GM21737 (cell line): ENCODE measurements around the gene TXNRD2.
"Not testable (repeated sequence)": the region's sequence is repeated elsewhere in the genome, so short reads cannot be mapped to it uniquely, and the experiment has no call there.

ENCODE experiments used
- ATAC-seq: cut with Tn5 transposase; IDR thresholded peaks from one replicate; pipeline ENCODE4 v1.9.1; 2021; ENCODE audit warnings: mild to moderate bottlenecking, moderate library complexity; ENCODE audit not compliant: unreplicated experiment

The TXNRD2 gene

DNA sequence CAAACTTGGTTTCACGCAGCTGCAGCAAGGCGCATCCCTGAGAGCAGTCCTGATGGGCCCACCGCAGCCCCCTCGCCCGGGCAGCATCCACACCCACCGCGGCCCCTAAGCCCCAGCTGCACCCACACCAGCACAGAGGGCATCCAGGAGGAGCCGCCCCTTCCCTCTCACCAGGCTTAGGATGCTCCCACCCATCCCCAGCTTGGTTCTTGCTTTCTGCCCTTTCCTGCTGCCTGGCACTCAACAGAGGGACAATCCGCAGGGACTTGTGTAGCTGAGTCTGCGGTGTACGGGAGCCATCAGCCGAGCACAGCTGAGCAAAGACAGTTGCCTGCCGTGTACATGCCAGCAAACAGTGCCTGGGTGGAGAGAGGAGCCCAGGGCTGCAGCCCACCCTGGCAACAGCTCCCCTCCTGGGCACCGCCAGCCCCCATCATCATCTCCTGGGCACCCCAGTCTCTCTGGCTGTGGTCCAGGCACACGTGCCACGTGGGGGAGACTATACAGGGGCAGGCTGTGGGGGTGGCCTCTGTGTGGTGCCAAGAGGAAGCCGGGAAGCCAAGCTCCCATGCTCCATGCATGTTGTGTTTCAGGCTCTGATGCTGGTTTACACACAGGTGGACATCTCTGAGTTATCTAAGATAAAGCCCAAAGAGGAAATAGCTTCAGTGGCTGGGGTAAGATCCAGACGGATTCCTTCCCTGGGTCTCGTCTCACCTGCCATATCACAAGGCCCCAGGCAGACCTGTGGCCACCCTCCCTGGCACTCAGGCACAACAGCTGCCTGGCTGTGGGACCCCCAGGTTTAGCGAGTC, 50.9 kb downstream of the TXNRD2 start:
- no peak for ATAC-seq

DNA sequence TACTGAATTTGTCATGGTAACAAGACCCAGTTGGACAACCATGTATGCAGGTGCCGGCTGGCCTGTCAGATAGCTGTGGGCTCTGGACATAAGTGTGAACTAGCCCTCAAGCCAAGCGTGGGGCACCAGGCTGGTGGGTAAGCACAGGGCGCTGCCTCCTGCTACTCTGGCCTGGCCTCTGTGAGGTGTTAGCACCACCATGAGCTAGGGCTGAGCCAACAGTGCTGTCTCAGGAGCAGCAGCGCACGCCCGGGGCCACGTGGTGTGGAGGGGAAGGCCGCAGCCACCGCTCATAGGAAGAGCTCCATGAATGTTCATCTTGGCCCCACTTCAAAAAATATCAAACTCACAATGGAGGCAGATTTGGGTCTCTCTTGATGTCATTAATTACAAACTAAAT, 51.7 kb downstream of the TXNRD2 start:
- ATAC-seq = no peak

GRCh38 chr22:19888131-19888746, 53.4 kb downstream of the TXNRD2 start:
- ATAC-seq = no peak

DNA sequence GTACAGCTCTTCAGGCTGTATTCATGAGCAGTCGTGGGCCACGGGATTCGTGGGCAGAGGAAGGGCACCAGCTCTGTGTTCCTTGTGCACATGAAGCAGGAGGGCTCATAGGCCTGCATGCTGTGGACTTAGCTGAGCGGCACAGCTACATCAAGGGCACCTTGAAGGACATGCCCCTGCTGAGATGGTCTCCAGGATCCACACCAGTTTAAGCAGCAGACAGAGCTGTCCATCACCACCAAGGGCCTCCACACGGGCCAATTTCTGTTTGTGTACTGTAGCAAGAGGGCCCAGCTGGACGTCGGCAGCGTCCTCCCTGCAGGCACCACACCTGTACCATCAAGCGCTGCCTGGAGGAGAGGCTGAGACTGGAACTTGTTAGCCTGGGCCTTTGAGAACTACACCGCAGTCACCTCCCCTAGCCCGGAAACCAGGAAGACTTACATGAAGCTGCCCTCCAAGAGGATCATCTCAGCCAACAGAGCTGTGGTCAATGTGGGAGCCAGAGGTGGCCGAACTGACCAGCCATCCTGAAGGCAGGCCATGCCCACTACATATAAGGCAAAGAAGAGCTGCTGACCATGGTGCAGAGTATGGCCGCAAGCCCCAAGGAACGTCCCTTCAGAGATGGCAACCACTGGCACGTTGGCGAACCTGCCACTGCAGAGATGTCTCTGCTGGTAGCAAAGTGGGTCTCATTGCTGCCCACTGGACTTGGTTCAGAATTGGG, 54.2 kb downstream of the TXNRD2 start:
- ATAC-seq = no peak

- no peak for ATAC-seq
These were observed 54.9 kb downstream of the TXNRD2 start for GRCh38 chr22:19886605-19887255.

DNA sequence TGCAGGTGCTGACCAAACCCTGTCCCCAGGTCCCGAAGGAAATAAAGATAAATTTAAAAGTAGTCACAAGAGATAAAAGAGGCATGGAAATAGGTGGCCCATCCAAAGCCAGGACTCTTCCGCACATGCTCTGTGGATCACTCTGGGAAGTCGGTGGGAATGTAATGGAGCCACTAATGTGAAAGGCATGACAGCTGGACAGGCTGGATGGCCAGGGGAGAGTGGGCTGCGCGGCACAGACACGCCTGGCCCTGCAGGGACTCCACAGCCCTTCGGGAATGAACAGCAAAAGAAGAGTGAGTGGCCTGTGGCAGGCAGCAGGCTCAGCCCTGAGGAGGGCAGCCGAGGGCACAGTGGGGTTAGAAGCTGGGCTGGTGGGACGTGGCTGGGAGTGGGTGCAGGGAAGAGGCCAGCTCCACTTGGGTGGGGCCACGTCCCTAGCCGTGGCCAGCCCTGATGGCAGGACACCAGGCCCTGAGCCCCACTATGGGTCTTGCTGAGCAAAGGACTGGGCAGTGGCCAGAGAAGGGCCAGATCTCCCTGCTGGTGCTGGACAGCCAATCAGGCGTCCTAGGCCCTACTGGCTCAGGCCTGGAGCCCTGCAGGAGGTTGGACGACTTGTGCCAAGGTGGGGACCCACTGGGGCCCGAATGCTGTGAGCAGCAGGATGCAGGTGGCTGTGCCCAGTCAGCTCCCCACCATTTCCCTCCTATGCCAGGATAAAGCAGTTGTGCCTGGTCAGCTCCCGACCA, 55.6 kb downstream of the TXNRD2 start:
- no peak for ATAC-seq

DNA sequence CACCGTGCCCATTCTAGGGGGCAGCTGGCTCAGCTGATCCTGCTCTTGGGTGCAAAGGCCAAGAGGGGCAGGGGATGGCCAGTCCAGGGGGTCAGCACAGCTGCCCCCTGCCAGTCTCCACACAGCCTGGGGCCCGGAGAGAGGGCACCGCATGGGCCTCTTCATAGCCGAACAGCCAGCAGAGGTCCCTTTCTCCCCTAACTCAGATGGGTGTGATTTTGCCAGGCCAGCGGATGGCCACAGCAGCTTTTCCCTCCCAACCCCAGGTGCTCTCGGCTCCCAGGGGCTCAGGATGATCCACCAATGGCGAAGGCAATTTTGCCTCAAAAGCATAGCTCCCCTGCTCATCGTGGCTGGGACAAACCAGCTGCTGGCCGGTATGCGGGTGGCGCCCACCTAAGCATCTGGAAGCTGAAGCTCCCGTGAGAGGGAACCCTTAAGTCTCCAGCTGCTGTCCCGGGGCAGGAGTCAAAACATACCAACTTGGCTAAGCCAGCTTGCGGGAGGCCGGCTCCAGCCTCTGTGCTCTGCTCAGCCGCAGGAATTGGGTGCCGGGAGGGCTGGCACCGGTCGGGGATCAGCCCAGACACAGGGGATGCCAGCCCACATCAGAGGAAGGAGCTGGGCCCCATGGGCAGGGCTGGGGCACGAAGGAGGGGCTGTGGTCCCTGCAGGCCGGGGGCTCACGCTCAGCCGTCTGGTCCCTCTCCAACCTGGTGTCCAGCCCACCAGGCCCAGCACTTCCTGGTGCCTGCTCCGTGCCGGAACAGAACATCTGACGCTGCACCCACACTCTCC, 56.5 kb downstream of the TXNRD2 start:
- no peak for ATAC-seq

DNA sequence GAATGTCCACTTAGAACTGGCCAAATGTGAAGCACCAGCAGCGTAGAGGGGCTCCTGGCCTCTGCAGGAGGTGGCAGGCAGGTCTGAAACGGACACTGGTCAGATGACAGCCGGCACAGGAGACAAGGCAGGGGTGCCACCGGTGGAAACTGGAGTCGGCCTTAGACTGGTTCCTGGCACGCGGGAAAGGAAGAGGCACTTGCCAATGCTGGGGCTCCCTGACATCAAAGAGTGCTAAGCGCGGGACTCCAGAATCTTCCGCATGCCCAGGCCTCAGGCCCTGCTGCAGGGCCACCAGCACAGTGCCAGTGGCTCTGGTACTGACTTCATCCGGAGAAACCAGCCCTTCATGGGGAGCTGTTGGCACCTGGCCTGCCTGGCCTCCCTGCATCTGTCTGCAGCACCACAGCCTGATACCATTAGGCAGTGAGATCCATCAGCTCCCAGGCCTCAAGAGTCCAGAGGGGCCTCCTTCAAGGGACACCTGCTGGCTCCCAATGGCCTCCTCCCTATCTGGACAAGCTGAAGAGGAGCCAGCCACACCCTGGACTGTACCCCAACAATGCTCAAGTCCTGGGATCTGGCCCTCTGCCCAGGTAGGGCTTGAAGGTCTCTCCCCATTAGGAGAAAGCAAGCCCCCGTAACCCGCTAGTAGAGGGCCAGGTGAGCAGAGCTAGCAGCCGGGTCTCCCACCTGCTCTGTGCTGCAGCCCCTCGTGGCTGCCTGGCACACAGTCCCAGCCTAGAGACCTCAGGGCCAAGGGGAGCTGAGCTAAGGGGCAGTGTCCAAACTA, 57.3 kb downstream of the TXNRD2 start:
- no peak for ATAC-seq

GRCh38 chr22:19883446-19883845, 58.2 kb downstream of the TXNRD2 start:
- ATAC-seq = not testable (repeated sequence)

DNA sequence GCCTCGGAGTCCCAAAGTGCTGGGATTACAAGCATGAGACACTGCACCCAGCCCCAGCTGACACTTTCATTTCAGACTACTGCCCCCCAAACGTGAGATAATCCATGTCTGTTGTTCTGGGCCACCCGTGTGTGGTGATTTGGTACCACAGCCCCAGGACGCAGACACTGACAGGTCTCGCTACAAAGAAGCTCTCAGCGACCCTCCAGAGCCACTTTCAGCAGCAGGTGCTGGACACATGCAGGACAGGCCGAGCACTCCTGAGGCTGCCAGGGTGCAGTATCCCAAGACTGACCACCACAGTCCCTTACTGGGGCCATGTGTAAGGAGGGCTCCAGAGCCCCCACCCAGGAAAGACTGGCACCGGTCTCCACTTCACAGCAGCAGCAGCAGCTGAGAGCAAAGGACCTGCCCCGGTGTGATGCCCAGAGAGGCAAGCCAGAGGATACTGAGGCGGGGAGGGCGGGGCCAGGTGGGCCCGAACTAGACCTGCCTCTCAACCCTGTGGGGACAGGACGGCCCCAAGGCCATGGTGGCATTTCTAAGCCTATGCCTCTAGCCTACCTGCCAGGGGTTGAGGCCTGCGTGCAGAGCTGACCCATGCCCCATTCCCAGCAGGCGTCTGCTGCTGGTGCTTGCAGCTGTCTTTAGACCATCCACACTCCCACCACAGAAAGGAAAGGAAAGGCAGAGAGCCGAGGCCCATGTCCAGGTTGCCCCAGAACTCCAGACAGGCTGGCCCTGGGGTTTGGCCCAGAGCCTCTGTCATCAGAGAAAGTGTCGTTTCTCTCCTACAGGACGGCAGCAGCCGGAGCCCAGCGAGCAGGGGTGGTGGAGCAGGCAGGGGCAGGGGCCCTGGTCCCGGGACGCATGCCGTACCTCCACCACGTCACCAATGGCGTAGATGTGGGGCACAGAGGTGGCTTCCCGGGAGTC, 58.9 kb downstream of the TXNRD2 start:
- ATAC-seq = no peak

- ATAC-seq = no peak
These were observed 60.6 kb downstream of the TXNRD2 start for GRCh38 chr22:19880786-19881569.

DNA sequence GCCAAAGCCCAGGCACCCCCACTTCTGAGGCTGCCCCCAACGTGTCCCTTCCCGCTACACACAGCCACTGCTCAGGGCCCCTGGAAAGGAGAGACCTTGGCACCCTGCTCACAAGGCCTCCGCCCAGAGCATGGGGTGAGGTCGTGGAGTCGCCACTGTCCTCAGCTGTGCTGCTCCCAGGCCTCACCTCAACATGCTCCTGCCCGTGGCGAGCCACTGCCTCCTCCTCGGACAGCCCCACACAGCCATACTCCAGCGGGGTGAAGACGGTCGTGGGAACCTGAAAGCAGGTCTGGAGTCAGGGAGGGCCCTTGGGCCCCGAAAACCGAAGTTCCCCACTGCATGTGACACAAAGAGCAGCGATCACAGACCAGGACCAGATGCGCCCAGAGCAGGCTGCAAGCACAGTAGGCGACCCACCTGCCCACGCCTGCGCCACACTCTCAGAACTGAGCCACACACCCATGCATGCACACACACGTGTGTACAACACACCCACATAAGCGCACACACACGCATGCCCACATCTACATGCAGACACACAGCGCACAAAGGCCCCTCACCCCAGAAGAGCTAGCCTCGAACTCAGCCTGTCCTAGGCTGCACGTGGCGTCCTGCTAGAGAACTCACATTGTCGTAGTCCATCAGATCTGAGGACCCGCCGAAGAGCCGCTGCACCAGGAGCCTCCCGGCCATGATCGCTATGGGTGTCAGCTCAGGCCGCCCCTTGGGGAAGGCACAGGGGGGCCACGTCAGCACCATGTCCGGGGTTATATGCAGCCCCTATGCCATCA, 61.4 kb downstream of the TXNRD2 start:
- ATAC-seq = no peak

- no peak for ATAC-seq
These were observed 62.0 kb downstream of the TXNRD2 start for GRCh38 chr22:19879643-19879991.

GRCh38 chr22:19879246-19879570, 62.4 kb downstream of the TXNRD2 start:
- no peak for ATAC-seq

DNA sequence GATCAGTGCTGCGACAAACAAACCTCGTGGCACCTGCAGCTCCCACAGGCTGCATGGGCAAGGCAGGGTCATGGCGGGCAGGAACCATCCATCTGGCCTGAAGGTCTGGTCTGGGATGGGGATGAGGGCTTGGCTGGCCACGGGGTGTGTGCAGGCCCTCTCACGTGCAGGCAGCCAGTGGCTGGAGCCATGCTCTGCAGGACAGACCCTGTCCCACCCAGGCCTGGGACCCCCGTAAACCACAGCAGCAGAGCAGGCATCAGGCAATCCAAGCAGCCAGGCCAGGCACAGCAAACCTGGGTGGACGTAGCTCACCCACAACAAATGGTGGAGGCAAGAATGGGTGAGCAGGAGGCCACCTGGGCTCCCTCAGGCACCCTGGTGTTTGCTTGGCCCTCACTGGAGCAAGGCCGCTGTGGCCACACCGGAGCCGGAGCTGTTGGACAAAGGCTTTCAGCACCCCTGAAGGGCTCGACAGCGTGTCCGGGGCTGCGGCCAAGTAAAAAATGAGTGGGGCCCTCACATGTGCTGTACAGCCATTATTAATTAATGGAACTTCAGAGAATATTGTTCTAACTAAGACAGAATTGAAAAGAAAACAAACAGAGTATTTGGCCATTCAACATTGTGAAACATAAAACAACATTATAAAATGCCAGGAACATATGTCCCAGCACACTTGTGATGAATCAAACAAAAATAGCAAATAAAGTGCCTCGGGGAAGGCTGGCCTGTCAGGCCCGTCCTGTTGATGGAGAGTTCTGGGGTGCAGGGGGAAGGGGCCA, 63.0 kb downstream of the TXNRD2 start:
- ATAC-seq = no peak
